ENCODE measurements around the gene MARVELD1. TPM values are rescaled to one million over a fixed set of nuclear protein-coding genes. Genes with fewer than 3 reads are reported as not detected.

Gene MARVELD1
- total RNA-seq, 1 experiment from 2014 or later: 53.1 TPM

DNA sequence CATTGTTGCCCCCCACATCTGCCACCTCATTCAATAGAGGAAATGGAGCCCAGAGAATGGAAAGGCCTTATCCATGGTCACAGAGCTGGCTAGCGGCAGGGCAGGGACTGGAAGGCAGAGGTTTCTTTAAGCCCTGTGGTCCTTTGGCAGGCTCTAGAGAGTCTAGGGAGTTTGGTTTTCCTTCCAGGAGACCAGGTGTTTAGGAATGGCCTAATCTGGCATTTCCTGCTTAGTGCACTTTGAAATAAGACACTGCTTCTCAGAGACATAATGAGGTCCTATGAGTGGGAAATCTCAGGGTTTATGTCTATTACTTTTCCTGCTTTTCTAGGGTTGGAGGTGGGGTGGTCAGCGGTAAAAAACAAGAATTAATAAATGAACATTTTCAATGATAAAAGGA is 6.1 kb downstream of the MARVELD1 start:
- Histone ChIP-seq H3K27me3 (ENCODE audit: control insufficient read depth, insufficient read depth, low read length) (no peaks in the 10 kb centered on the region), H3K27ac (ENCODE audit: low read length) (no peak overlapping the region), H3K36me3 (ENCODE audit: control insufficient read depth, insufficient read depth, low read length) (0 out of 2 replicates have a peak, but pooled peaks cover 4% of the 10 kb centered on the region), H3K4me1 (ENCODE audit: control insufficient read depth, insufficient read depth, low read length) (peaks cover 17% of the 10 kb centered on the region), H3K4me3 (ENCODE audit: low read depth in 2 of 2, low read length in 2 of 2) (no peak overlapping the region), H3K9me3 (ENCODE audit: control insufficient read depth, insufficient read depth, low read depth, low read length) (no peaks in the 10 kb centered on the region)
- POLR2A ChIA-PET: no interaction called here
- ATAC-seq: no peak
- BruUV-seq (replicated peaks): no TSS peak
- TF ChIP-seq SIN3A (IDR thresholded peaks at IDR 0.05; ENCODE audit: borderline replicate concordance, insufficient read depth, low read depth, low read length) (no peak), POLR2AphosphoS5 (IDR thresholded peaks at IDR 0.05; ENCODE audit: low read depth, low read length) (no peak), TCF7L2 (IDR thresholded peaks at IDR 0.05; ENCODE audit: low read depth, low read length) (no peak), REST (IDR thresholded peaks at IDR 0.05; ENCODE audit: insufficient read depth in 1 of 2, low read depth in 2 of 2, low read length in 1 of 2) (no peak)
- TF ChIP-seq, protein P1, sequence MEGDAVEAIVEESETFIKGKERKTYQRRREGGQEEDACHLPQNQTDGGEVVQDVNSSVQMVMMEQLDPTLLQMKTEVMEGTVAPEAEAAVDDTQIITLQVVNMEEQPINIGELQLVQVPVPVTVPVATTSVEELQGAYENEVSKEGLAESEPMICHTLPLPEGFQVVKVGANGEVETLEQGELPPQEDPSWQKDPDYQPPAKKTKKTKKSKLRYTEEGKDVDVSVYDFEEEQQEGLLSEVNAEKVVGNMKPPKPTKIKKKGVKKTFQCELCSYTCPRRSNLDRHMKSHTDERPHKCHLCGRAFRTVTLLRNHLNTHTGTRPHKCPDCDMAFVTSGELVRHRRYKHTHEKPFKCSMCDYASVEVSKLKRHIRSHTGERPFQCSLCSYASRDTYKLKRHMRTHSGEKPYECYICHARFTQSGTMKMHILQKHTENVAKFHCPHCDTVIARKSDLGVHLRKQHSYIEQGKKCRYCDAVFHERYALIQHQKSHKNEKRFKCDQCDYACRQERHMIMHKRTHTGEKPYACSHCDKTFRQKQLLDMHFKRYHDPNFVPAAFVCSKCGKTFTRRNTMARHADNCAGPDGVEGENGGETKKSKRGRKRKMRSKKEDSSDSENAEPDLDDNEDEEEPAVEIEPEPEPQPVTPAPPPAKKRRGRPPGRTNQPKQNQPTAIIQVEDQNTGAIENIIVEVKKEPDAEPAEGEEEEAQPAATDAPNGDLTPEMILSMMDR (IDR thresholded peaks at IDR 0.05): no peak
- in situ Hi-C loops (cut with HindIII; ENCODE audit: low pct_unique_long_range_greater_than_20kb, low sequenced_read_pairs) (no loop called here), intact Hi-C loops (cut with micrococcal nuclease; ENCODE audit: unreplicated experiment) (no loop called here)
- DNase-seq (ENCODE audit: low read depth, low spot score): no peak
- CTCF ChIA-PET: interaction anchor here (0.6 kb wide), 1 partner anchor 315 kb away, joined by 3 read pairs; no protein-coding TSS in a partner anchor

GRCh38 chr10:97721871-97722780 is 8.6 kb downstream of the MARVELD1 start:
- H3K4me1 ChIP-seq (ENCODE audit: control insufficient read depth, insufficient read depth, low read length): peaks cover 3% of the 10 kb centered on the region
- TF ChIP-seq REST (IDR thresholded peaks at IDR 0.05; ENCODE audit: insufficient read depth in 1 of 2, low read depth in 2 of 2, low read length in 1 of 2): no peak
- TF ChIP-seq TCF7L2 (IDR thresholded peaks at IDR 0.05; ENCODE audit: low read depth, low read length): no peak
- TF ChIP-seq, protein P1 (IDR thresholded peaks at IDR 0.05): no peak
- TF ChIP-seq POLR2AphosphoS5 (IDR thresholded peaks at IDR 0.05; ENCODE audit: low read depth, low read length): no peak
- TF ChIP-seq SIN3A (IDR thresholded peaks at IDR 0.05; ENCODE audit: borderline replicate concordance, insufficient read depth, low read depth, low read length): no peak
- intact Hi-C loops (cut with micrococcal nuclease; ENCODE audit: unreplicated experiment) (no loop called here), in situ Hi-C loops (cut with HindIII; ENCODE audit: low pct_unique_long_range_greater_than_20kb, low sequenced_read_pairs) (no loop called here)
- no peaks in the 10 kb centered on the region for H3K9me3 ChIP-seq (ENCODE audit: control insufficient read depth, insufficient read depth, low read depth, low read length)
- H3K4me3 ChIP-seq (ENCODE audit: low read depth in 2 of 2, low read length in 2 of 2): no peak overlapping the region
- 0 out of 2 replicates have a peak, but pooled peaks cover 4% of the 10 kb centered on the region for H3K36me3 ChIP-seq (ENCODE audit: control insufficient read depth, insufficient read depth, low read length)
- POLR2A ChIA-PET: interaction anchor here (0.7 kb wide), 1 partner anchor 12 kb away, joined by 3 read pairs; no protein-coding TSS in a partner anchor
- H3K27ac ChIP-seq (ENCODE audit: low read length): no peak overlapping the region
- H3K27me3 ChIP-seq (ENCODE audit: control insufficient read depth, insufficient read depth, low read length): no peaks in the 10 kb centered on the region
- CTCF ChIA-PET: no interaction called here
- no TSS peak for BruUV-seq (replicated peaks)
- DNase-seq (ENCODE audit: low read depth, low spot score) (no peak), ATAC-seq (no peak)

All from Panc1 (cell line).